Sigmoid colon (tissue), 4 donors: ENCODE measurements around the gene SGTA.

Experiments
- CTCF ChIP-seq, 4 experiments: fragments of 450-650 bp in 3 of 4; fragments of 200-600 bp in 1 of 4; IDR thresholded peaks; one replicate each; pipeline ENCODE4 v1.5.1; 2016 to 2019; ENCODE audit warnings: antibody characterized with exemption in 4 of 4, mild to moderate bottlenecking in 3 of 4, moderate library complexity in 2 of 4
- POLR2A ChIP-seq, 2 donors: fragments of 450-650 bp; IDR thresholded peaks; one replicate each; pipeline ENCODE4 v1.6.1; 2016; ENCODE audit warnings: antibody characterized with exemption in 2 of 2, mild to moderate bottlenecking in 2 of 2, moderate library complexity in 2 of 2
- POLR2AphosphoS5 ChIP-seq, 4 donors: sonication (generic); formaldehyde crosslinking; IDR thresholded peaks; one replicate each; pipeline ENCODE4 v1.6.1; 2017; ENCODE audit warnings: antibody characterized with exemption in 4 of 4

GRCh38 chr19:2795827-2796658 is 13.0 kb upstream of the SGTA start:
- TF ChIP-seq POLR2A (IDR thresholded peaks at IDR 0.05) (no peak), CTCF (IDR thresholded peaks at IDR 0.05) (no peak), POLR2AphosphoS5 (IDR thresholded peaks at IDR 0.05) (no peak)
